Suprapubic skin (tissue), 4 donors: ENCODE measurements around the gene SLC49A4. TPM values are rescaled to one million over a fixed set of nuclear protein-coding genes. Genes with fewer than 3 reads are reported as not detected.

Experiments
- DNase-seq, 2 donors: peaks; one replicate each; pipeline ENCODE4 v3.0.0-alpha.2; 2019; ENCODE audit warnings: low spot score in 2 of 2
- H3K27ac ChIP-seq: fragments of 200-600 bp; sonication (generic); one replicate; pipeline ENCODE4 v1.5.1; 2019
- H3K27me3 ChIP-seq: fragments of 200-600 bp; sonication (generic); one replicate; pipeline ENCODE4 v1.5.1; 2019
- H3K36me3 ChIP-seq: fragments of 200-600 bp; sonication (generic); one replicate; pipeline ENCODE4 v1.5.1; 2019
- H3K4me1 ChIP-seq: fragments of 200-600 bp; sonication (generic); one replicate; pipeline ENCODE4 v1.5.1; 2019
- H3K4me3 ChIP-seq: fragments of 200-600 bp; sonication (generic); one replicate; pipeline ENCODE4 v1.5.1; 2019; ENCODE audit warnings: mild to moderate bottlenecking
- H3K9me3 ChIP-seq: fragments of 200-600 bp; sonication (generic); one replicate; pipeline ENCODE4 v1.5.1; 2019
- EP300 ChIP-seq: sonication (generic); formaldehyde crosslinking; IDR thresholded peaks from one replicate; pipeline ENCODE4 v1.6.1; 2017; ENCODE audit warnings: antibody characterized with exemption
- POLR2A ChIP-seq, 2 donors: fragments of 450-650 bp; IDR thresholded peaks; one replicate each; pipeline ENCODE4 v1.6.1; 2017; ENCODE audit warnings: antibody characterized with exemption in 2 of 2, mild to moderate bottlenecking in 2 of 2, moderate library complexity in 2 of 2
- POLR2AphosphoS5 ChIP-seq, 3 donors: sonication (generic); formaldehyde crosslinking; IDR thresholded peaks; one replicate each; pipeline ENCODE4 v1.6.1; 2017; ENCODE audit warnings: antibody characterized with exemption in 3 of 3
- WGBS: methylation state at CpG from one replicate; pipeline ENCODE4 v1.1.5; 2018; 5-methylcytosine and 5-hydroxymethylcytosine counted together
- total RNA-seq, 4 donors: library from RNA; depleted of rRNA; stranded (reverse); fragments of >200 nt; gene quantifications; one replicate each; pipeline ENCODE4 v1.1.0, GENCODE V29; 2016
- TF ChIP-seq, protein P1 (sequence below), 2 donors: fragments of 200-600 bp in 1 of 2; fragments of 450-650 bp in 1 of 2; sonication (generic) in 1 of 2; IDR thresholded peaks; one replicate each; pipeline ENCODE4 v1.5.1; 2016 to 2019; ENCODE audit warnings: antibody characterized with exemption in 2 of 2, mild to moderate bottlenecking in 1 of 2, moderate library complexity in 1 of 2

The SLC49A4 gene
- total RNA-seq, 4 donors from 2014 or later, result 20.9 to 34.0 (median 32.1) TPM

- peaks cover 36% of the 10 kb centered on the region for H3K36me3 ChIP-seq
- H3K4me3 ChIP-seq, result no peak overlapping the region
- no peak overlapping the region for H3K27ac ChIP-seq
- no peak for DNase-seq
- TF ChIP-seq, protein P1, sequence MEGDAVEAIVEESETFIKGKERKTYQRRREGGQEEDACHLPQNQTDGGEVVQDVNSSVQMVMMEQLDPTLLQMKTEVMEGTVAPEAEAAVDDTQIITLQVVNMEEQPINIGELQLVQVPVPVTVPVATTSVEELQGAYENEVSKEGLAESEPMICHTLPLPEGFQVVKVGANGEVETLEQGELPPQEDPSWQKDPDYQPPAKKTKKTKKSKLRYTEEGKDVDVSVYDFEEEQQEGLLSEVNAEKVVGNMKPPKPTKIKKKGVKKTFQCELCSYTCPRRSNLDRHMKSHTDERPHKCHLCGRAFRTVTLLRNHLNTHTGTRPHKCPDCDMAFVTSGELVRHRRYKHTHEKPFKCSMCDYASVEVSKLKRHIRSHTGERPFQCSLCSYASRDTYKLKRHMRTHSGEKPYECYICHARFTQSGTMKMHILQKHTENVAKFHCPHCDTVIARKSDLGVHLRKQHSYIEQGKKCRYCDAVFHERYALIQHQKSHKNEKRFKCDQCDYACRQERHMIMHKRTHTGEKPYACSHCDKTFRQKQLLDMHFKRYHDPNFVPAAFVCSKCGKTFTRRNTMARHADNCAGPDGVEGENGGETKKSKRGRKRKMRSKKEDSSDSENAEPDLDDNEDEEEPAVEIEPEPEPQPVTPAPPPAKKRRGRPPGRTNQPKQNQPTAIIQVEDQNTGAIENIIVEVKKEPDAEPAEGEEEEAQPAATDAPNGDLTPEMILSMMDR (IDR thresholded peaks at IDR 0.05), result no peak
- TF ChIP-seq POLR2AphosphoS5 (IDR thresholded peaks at IDR 0.05) (no peak), POLR2A (IDR thresholded peaks at IDR 0.05) (no peak), EP300 (no peak)
- H3K9me3 ChIP-seq, result no peaks in the 10 kb centered on the region
- WGBS, result 87% methylated on average over 1 of the region's 1 CpG
- H3K4me1 ChIP-seq, result no peaks in the 10 kb centered on the region
- no peaks in the 10 kb centered on the region for H3K27me3 ChIP-seq
Measured at GRCh38 chr3:122826278-122826677, 31.4 kb downstream of the SLC49A4 start.

GRCh38 chr3:122828281-122828680 is 33.4 kb downstream of the SLC49A4 start:
- 93% methylated on average over 4 of the region's 4 CpGs for WGBS
- TF ChIP-seq EP300 (no peak), POLR2A (IDR thresholded peaks at IDR 0.05) (no peak), POLR2AphosphoS5 (IDR thresholded peaks at IDR 0.05) (no peak)
- TF ChIP-seq, protein P1 (IDR thresholded peaks at IDR 0.05), result no peak

GRCh38 chr3:122835590-122835989 is 40.7 kb downstream of the SLC49A4 start:
- H3K36me3 ChIP-seq, result peaks cover 14% of the 10 kb centered on the region
- no peak overlapping the region for H3K27ac ChIP-seq
- no peaks in the 10 kb centered on the region for H3K27me3 ChIP-seq
- no peaks in the 10 kb centered on the region for H3K4me1 ChIP-seq
- no peaks in the 10 kb centered on the region for H3K9me3 ChIP-seq
- no peak for TF ChIP-seq POLR2AphosphoS5 (IDR thresholded peaks at IDR 0.05)
- TF ChIP-seq EP300, result no peak
- no peak overlapping the region for H3K4me3 ChIP-seq
- DNase-seq, result no peak
- 90% methylated on average over 2 of the region's 2 CpGs for WGBS

More at GRCh38 chr3:122828281-122828680, 33.4 kb downstream of the SLC49A4 start:
- no peaks in the 10 kb centered on the region for H3K9me3 ChIP-seq
- no peak overlapping the region for H3K4me3 ChIP-seq
- no peak overlapping the region for H3K27ac ChIP-seq
- peaks cover 40% of the 10 kb centered on the region for H3K36me3 ChIP-seq
- no peaks in the 10 kb centered on the region for H3K4me1 ChIP-seq
- no peak for DNase-seq
- H3K27me3 ChIP-seq, result no peaks in the 10 kb centered on the region

DNA sequence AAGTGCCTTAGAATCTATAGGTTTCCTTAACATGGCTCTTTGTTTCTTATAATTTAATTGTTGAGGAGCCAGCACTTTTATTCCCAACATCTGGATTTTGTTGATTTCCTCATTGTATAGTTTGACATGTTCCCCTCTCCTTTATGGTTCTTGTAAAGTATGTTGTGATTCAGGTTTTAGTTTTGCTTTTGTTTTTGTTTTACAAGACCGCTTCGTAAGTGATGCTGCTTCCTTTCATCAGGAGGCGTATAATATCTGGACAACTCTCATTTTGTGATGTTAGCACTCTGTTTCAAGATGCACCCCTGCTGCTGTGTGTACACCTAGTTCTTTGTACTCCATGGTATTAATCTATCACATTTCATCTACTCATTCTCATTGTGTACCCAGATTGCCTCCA is 48.7 kb downstream of the SLC49A4 start:
- TF ChIP-seq EP300 (no peak), POLR2AphosphoS5 (IDR thresholded peaks at IDR 0.05) (no peak), POLR2A (IDR thresholded peaks at IDR 0.05) (no peak)
- TF ChIP-seq, protein P1 (IDR thresholded peaks at IDR 0.05), result no peak
- H3K9me3 ChIP-seq, result no peaks in the 10 kb centered on the region
- peaks cover 7% of the 10 kb centered on the region for H3K36me3 ChIP-seq
- H3K27ac ChIP-seq, result no peak overlapping the region
- 62% methylated on average over 3 of the region's 3 CpGs for WGBS
- DNase-seq, result no peak
- no peaks in the 10 kb centered on the region for H3K27me3 ChIP-seq
- no peaks in the 10 kb centered on the region for H3K4me1 ChIP-seq
- H3K4me3 ChIP-seq, result no peak overlapping the region

DNA sequence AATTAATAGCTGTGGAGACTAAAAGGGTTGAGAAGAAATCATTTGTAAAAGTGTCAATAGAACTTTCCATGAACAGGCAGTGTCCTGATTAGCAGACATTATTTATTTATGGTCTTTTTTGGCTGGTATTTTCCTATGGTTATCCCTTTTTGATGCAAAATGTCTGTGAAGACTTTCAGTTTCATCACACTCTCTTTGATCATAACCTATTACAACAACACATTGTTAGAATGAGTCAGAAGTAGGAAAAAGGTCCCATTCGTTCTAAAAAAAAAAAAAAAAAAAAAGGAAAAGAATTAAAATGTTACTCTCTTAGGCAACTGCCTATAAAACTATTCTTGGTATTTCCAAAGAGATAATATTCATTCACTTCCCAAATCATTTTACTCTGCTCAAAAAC is 62.1 kb downstream of the SLC49A4 start:
- H3K27me3 ChIP-seq, result no peaks in the 10 kb centered on the region
- no peak for DNase-seq
- TF ChIP-seq POLR2AphosphoS5 (IDR thresholded peaks at IDR 0.05), result no peak
- TF ChIP-seq EP300, result no peak
- TF ChIP-seq POLR2A (IDR thresholded peaks at IDR 0.05), result no peak
- TF ChIP-seq, protein P1 (IDR thresholded peaks at IDR 0.05), result no peak
- H3K4me1 ChIP-seq, result no peaks in the 10 kb centered on the region
- H3K9me3 ChIP-seq, result no peaks in the 10 kb centered on the region
- H3K4me3 ChIP-seq, result no peak overlapping the region
- peaks cover 25% of the 10 kb centered on the region for H3K36me3 ChIP-seq
- WGBS, result 32% methylated on average over 1 of the region's 1 CpG
- no peak overlapping the region for H3K27ac ChIP-seq

DNA sequence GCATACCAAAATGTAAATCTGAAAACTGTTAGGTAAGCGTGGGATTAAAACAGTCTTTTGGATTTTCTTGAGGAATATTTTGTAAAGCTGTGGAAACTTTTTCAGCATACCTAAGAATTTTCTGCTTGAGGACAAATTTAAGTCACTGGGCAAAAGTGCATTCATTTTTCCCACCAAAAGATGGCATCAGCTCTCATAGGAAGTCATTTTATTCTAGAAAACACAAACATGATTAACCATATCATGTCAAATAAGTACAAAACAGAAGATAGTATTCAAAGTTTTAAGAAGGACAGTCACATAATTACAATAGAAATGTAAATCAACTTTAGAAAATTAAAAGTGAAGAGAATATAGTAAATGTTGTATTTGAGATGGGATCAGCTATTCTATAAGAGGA is 63.5 kb downstream of the SLC49A4 start:
- Histone ChIP-seq H3K4me3 (no peak overlapping the region), H3K27ac (no peak overlapping the region), H3K9me3 (no peaks in the 10 kb centered on the region), H3K4me1 (no peaks in the 10 kb centered on the region), H3K36me3 (peaks cover 23% of the 10 kb centered on the region), H3K27me3 (no peaks in the 10 kb centered on the region)
- 93% methylated on average over 1 of the region's 1 CpG for WGBS
- TF ChIP-seq, protein P1 (IDR thresholded peaks at IDR 0.05), result no peak
- no peak for TF ChIP-seq POLR2A (IDR thresholded peaks at IDR 0.05)
- no peak for TF ChIP-seq EP300
- no peak for TF ChIP-seq POLR2AphosphoS5 (IDR thresholded peaks at IDR 0.05)
- DNase-seq, result no peak
